Fibroblast of villous mesenchyme (primary cell): Measurements from ENCODE around the gene TNFRSF12A. TPM values are rescaled to one million over a fixed set of nuclear protein-coding genes. Genes with fewer than 3 reads are reported as not detected.
"Not testable (repeated sequence)": the region's sequence is repeated elsewhere in the genome, so short reads cannot be mapped to it uniquely, and the experiment has no call there.

Experiments
- DNase-seq: peaks from one replicate; pipeline ENCODE4 v3.0.0-alpha.2; 2010; ENCODE audit warnings: low read depth
- H3K4me3 ChIP-seq: 2 replicates; pipeline ENCODE4 v1.5.1; 2011; ENCODE audit warnings: low read depth, mild to moderate bottlenecking, low read length
- small RNA-seq: library from RNA; depleted of rRNA; stranded (forward); fragments of <200 nt; gene quantifications from one replicate; pipeline ENCODE3, GENCODE V24; 2012
- total RNA-seq: library from RNA; depleted of rRNA; stranded (reverse); fragments of >200 nt; gene quantifications from 2 replicates; pipeline ENCODE4 v1.2.3, GENCODE V29; 2012
- TF ChIP-seq, protein P1 (sequence below): IDR thresholded peaks from 2 replicates; pipeline ENCODE4 v1.5.1; 2012; ENCODE audit warnings: low read depth, mild to moderate bottlenecking, low read length; ENCODE audit not compliant: insufficient read depth

The TNFRSF12A gene
- total RNA-seq, 1 donor: 196 TPM

GRCh38 chr16:3068487-3068886, 48.3 kb downstream of the TNFRSF12A start:
- no peak overlapping the region for H3K4me3 ChIP-seq
- DNase-seq: no peak
- TF ChIP-seq, protein P1, sequence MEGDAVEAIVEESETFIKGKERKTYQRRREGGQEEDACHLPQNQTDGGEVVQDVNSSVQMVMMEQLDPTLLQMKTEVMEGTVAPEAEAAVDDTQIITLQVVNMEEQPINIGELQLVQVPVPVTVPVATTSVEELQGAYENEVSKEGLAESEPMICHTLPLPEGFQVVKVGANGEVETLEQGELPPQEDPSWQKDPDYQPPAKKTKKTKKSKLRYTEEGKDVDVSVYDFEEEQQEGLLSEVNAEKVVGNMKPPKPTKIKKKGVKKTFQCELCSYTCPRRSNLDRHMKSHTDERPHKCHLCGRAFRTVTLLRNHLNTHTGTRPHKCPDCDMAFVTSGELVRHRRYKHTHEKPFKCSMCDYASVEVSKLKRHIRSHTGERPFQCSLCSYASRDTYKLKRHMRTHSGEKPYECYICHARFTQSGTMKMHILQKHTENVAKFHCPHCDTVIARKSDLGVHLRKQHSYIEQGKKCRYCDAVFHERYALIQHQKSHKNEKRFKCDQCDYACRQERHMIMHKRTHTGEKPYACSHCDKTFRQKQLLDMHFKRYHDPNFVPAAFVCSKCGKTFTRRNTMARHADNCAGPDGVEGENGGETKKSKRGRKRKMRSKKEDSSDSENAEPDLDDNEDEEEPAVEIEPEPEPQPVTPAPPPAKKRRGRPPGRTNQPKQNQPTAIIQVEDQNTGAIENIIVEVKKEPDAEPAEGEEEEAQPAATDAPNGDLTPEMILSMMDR: no peak

- H3K4me3 ChIP-seq, DNase-seq: not testable (repeated sequence)
Measured at GRCh38 chr16:3069146-3069545, 49.0 kb downstream of the TNFRSF12A start.

DNA sequence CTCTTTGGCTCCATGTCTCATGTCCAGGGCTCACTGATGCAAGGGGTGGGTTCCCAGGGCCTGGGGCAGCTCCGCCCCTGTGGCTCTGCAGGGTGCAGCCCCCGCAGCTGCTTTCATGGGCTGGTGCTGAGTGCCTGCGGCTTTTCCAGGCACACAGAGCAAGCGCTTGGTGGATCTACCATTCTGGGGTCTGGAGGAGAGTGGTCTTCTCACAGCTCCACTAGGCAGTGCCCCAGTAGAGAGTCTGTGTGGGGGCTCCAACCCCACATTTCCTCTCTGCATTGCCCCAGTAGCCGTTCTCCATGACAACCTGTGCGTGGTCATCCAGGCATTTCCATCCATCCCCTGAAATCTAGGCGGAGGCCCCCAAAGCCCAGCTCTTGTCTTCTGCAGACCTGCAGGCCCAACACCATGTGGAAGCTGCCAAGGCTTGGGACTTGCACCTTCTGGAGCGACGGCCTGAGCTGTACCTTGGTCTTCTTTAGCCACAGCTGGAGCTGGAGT, 50.5 kb downstream of the TNFRSF12A start:
- no peak for DNase-seq
- TF ChIP-seq, protein P1: no peak
- H3K4me3 ChIP-seq: no peak overlapping the region

GRCh38 chr16:3071655-3072054, 51.5 kb downstream of the TNFRSF12A start:
- DNase-seq: no peak
- TF ChIP-seq, protein P1: no peak
- H3K4me3 ChIP-seq: no peak overlapping the region

Small RNAs within 50 kb of the gene (small RNA-seq; reads per million reads assigned to genes)
- not detected for gene LINC00514

Other genes with a start within 250 kb of the TNFRSF12A start
- 203 and 227 TPM in 2 replicates for gene ELOB, start 243.1 kb upstream of the TNFRSF12A start, total RNA-seq
- gene PRSS33, start 232.8 kb upstream of the TNFRSF12A start, total RNA-seq: not detected in 2 replicates
- not detected in 2 replicates for gene PRSS41, start 221.9 kb upstream of the TNFRSF12A start, total RNA-seq
- 0.32 and 0.43 TPM in 2 replicates for gene PRSS21, start 203.1 kb upstream of the TNFRSF12A start, total RNA-seq
- 0.64 and 0.86 TPM in 2 replicates for gene ZG16B, start 190.1 kb upstream of the TNFRSF12A start, total RNA-seq
- not detected in 2 replicates for gene PRSS22, start 162.2 kb upstream of the TNFRSF12A start, total RNA-seq
- 47.1 and 62.5 TPM in 2 replicates for gene FLYWCH2, start 137.2 kb upstream of the TNFRSF12A start, total RNA-seq
- gene FLYWCH1, start 108.4 kb upstream of the TNFRSF12A start, total RNA-seq: 25.9 and 28.3 TPM in 2 replicates
- gene KREMEN2, start 56.1 kb upstream of the TNFRSF12A start, total RNA-seq: under 0.01 TPM in 1 of 2 replicates, not detected in the other
- 4.3 and 5.2 TPM in 2 replicates for gene PAQR4, start 51.0 kb upstream of the TNFRSF12A start, total RNA-seq
- gene PKMYT1, start 39.9 kb upstream of the TNFRSF12A start, total RNA-seq: 6.9 and 8.4 TPM in 2 replicates
- gene CLDN9, start 7.4 kb upstream of the TNFRSF12A start, total RNA-seq: not detected in 2 replicates
- not detected in 2 replicates for gene CLDN6, start 2.2 kb upstream of the TNFRSF12A start, total RNA-seq
- gene HCFC1R1, start 3.6 kb downstream of the TNFRSF12A start, total RNA-seq: 28.1 and 31.9 TPM in 2 replicates
- gene THOC6, start 3.7 kb downstream of the TNFRSF12A start, total RNA-seq: 28.1 and 29.6 TPM in 2 replicates
- gene BICDL2, start 16.6 kb downstream of the TNFRSF12A start, total RNA-seq: under 0.01 TPM in 1 of 2 replicates, not detected in the other
- gene MMP25, start 26.2 kb downstream of the TNFRSF12A start, total RNA-seq: under 0.01 TPM in 1 of 2 replicates, not detected in the other
- gene IL32, start 45.3 kb downstream of the TNFRSF12A start, total RNA-seq: 12.6 and 25.0 TPM in 2 replicates
- under 0.01 TPM in 1 of 2 replicates, not detected in the other for gene ZSCAN10, start 78.9 kb downstream of the TNFRSF12A start, total RNA-seq
- 14.2 and 18.4 TPM in 2 replicates for gene ZNF205, start 92.2 kb downstream of the TNFRSF12A start, total RNA-seq
- 3.5 and 5.5 TPM in 2 replicates for gene ZNF213, start 114.7 kb downstream of the TNFRSF12A start, total RNA-seq
- under 0.01 and 0.43 TPM in 2 replicates for gene OR1F1, start 167.8 kb downstream of the TNFRSF12A start, total RNA-seq
- gene ZNF200, start 214.8 kb downstream of the TNFRSF12A start, total RNA-seq: 10.0 and 11.2 TPM in 2 replicates
- gene MEFV, start 236.3 kb downstream of the TNFRSF12A start, total RNA-seq: under 0.01 TPM in 1 of 2 replicates, not detected in the other